HepG2 (cell line): ENCODE measurements around the gene UST. TPM values are rescaled to one million over a fixed set of nuclear protein-coding genes. Genes with fewer than 3 reads are reported as not detected.

Source experiments
- ATAC-seq: fragments of 200-7000 bp; cut with Tn5 transposase; 3 replicates; pipeline ENCODE4 v1.9.1; 2020; ENCODE audit warnings: mild to moderate bottlenecking, moderate library complexity
- BruUV-seq: library from RNA; stranded (reverse); fragments of 400-500 nt; replicated peaks from 2 replicates; lab custom pipeline; 2021; lab: Mats Ljungman, UMichigan
- CTCF ChIA-PET: fragments of 300-600 bp; formaldehyde crosslinking; extraction: SDS; loops from one replicate; lab custom pipeline; 2021; ENCODE audit warnings: low total read pairs, inconsistent platforms, low intra/inter-chr PET ratio; lab: Yijun Ruan, JAX
- POLR2A ChIA-PET: fragments of 350-600 bp; sonication (Branson Sonifier 250); formaldehyde crosslinking; loops from one replicate; lab custom pipeline; 2020; ENCODE audit warnings: antibody characterized with exemption, inconsistent platforms; lab: Yijun Ruan, JAX
- DNase-seq: peaks from one replicate; pipeline ENCODE4 v3.0.0-alpha.2; 2015; ENCODE audit warnings: low spot score
- FAIRE-seq: peaks from 3 replicates; lab custom pipeline; 2011; peaks lifted over from hg19 to GRCh38; lab: Jason Lieb, UNC
- H2AFZ ChIP-seq: one replicate; pipeline ENCODE4 v1.6.1; 2011; ENCODE audit warnings: low read length, inconsistent platforms
- H3K27ac ChIP-seq: fragments of 300-600 bp; 3 replicates; pipeline ENCODE4 v1.8.0; 2011; ENCODE audit warnings: mixed run types, mild to moderate bottlenecking, mixed read lengths, low read length, inconsistent platforms; ENCODE audit not compliant: insufficient read depth; ENCODE audit errors: extremely low read length
- H3K27me3 ChIP-seq, 2 experiments: fragments of 200-600 bp in 1 of 2; 2 replicates in 1 of 2; 3 replicates in 1 of 2; pipeline versions ENCODE4 v1.6.0 to v1.8.0; 2011; ENCODE audit warnings: low read length in 2 of 2, mild to moderate bottlenecking in 2 of 2, moderate library complexity in 2 of 2, inconsistent platforms in 1 of 2; ENCODE audit not compliant: insufficient read depth in 2 of 2, control insufficient read depth in 1 of 2
- H3K36me3 ChIP-seq, 2 experiments: fragments of 200-600 bp in 1 of 2; replicated peaks in 1 of 2; 2 replicates in 1 of 2; 3 replicates in 1 of 2; pipeline versions ENCODE4 v1.5.1 to v1.8.0; 2011; ENCODE audit warnings: low read length in 2 of 2, inconsistent platforms in 1 of 2; ENCODE audit not compliant: insufficient read depth in 2 of 2, control insufficient read depth in 1 of 2
- H3K4me1 ChIP-seq: 2 replicates; pipeline ENCODE4 v1.5.1; 2012; ENCODE audit warnings: low read length, inconsistent platforms; ENCODE audit not compliant: insufficient read depth
- H3K4me2 ChIP-seq: 2 replicates; pipeline ENCODE4 v1.6.0; 2011; ENCODE audit warnings: low read depth, low read length, inconsistent platforms
- H3K4me3 ChIP-seq, 3 experiments: fragments of 200-600 bp in 1 of 3; sonication (generic), shearing (Covaris generic) in 1 of 3; replicated peaks in 1 of 3; 2 replicates each; pipeline ENCODE4 v1.5.1; 2011 to 2016; ENCODE audit warnings: low read length in 3 of 3, inconsistent platforms in 2 of 3, low read depth in 2 of 3, mild to moderate bottlenecking in 2 of 3, control low read depth in 1 of 3, mixed read lengths in 1 of 3; ENCODE audit not compliant: insufficient read depth in 1 of 3
- H3K79me2 ChIP-seq: one replicate; pipeline ENCODE4 v1.6.1; 2011; ENCODE audit warnings: low read length, inconsistent platforms; ENCODE audit not compliant: insufficient read depth
- H3K9ac ChIP-seq: 2 replicates; pipeline ENCODE4 v1.6.0; 2011; ENCODE audit warnings: mild to moderate bottlenecking, low read depth, low read length, inconsistent platforms; ENCODE audit not compliant: insufficient read depth
- H3K9me3 ChIP-seq: 2 replicates; pipeline ENCODE4 v1.5.1; 2012; ENCODE audit warnings: mild to moderate bottlenecking, low read length
- H4K20me1 ChIP-seq: 2 replicates; pipeline ENCODE4 v1.6.0; 2011; ENCODE audit warnings: inconsistent platforms, mild to moderate bottlenecking, low read length, moderate library complexity; ENCODE audit not compliant: insufficient read depth
- ATF3 ChIP-seq: sonication (generic); formaldehyde crosslinking; IDR thresholded peaks from 2 replicates; pipeline ENCODE4 v1.4.0; 2020; ENCODE audit warnings: missing genetic modification reagents
- ZBTB39 ChIP-seq: sonication (generic); formaldehyde crosslinking; IDR thresholded peaks from 2 replicates; pipeline ENCODE4 v1.5.0; 2020; ENCODE audit warnings: missing genetic modification reagents
- ZBTB46 ChIP-seq: sonication (generic); formaldehyde crosslinking; IDR thresholded peaks from 2 replicates; pipeline ENCODE4 v1.4.0; 2020; ENCODE audit warnings: mild to moderate bottlenecking, missing genetic modification reagents, borderline replicate concordance
- ZNF331 ChIP-seq: sonication (generic); formaldehyde crosslinking; IDR thresholded peaks from 2 replicates; pipeline ENCODE4 v1.4.0; 2020; ENCODE audit warnings: missing genetic modification reagents
- ZNF337 ChIP-seq: sonication (generic); formaldehyde crosslinking; IDR thresholded peaks from 2 replicates; pipeline ENCODE4 v1.5.1; 2020; ENCODE audit warnings: missing genetic modification reagents, low read depth, mild to moderate bottlenecking, borderline replicate concordance
- ZNF552 ChIP-seq: sonication (generic); formaldehyde crosslinking; IDR thresholded peaks from 2 replicates; pipeline ENCODE4 v1.9.0; 2022; ENCODE audit warnings: missing genetic modification reagents, mild to moderate bottlenecking, borderline replicate concordance
- ZNF670 ChIP-seq: sonication (generic); formaldehyde crosslinking; IDR thresholded peaks from 2 replicates; pipeline ENCODE4 v1.8.0; 2022; ENCODE audit warnings: mild to moderate bottlenecking, missing genetic modification reagents, borderline replicate concordance
- ZNF709 ChIP-seq: sonication (generic); formaldehyde crosslinking; IDR thresholded peaks from 2 replicates; pipeline ENCODE4 v1.5.0; 2020; ENCODE audit warnings: mild to moderate bottlenecking, missing genetic modification reagents
- WGBS: methylation state at CpG from one replicate; pipeline ENCODE4 v1.1.6; 2017; ENCODE audit warnings: low lambda C conversion rate; 5-methylcytosine and 5-hydroxymethylcytosine counted together
- in situ Hi-C: cut with HindIII; loops from 2 replicates; pipeline ENCODE4 v1.10.0; 2017; ENCODE audit warnings: low pct_unique_long_range_greater_than_20kb; ENCODE audit not compliant: extremely low pct_ligation_motif_present
- intact Hi-C: fragments of 100-400 bp; cut with micrococcal nuclease; formaldehyde crosslinking; loops from one replicate; pipeline ENCODE4 v1.10.0; 2022; ENCODE audit not compliant: unreplicated experiment
- polyA plus RNA-seq, 8 experiments: library from polyadenylated mRNA; depleted of rRNA in 3 of 8; stranded (reverse) in 7 of 8; unstranded in 1 of 8; fragments of >200 nt; fragmentation: Illumina TruSeq in 4 of 8; extraction: Trizol in 4 of 8; gene quantifications; 2 replicates each; pipeline versions ENCODE4 v1.2.1 to v1.2.3, GENCODE V29; 2011 to 2016; ENCODE audit warnings: low read depth in 4 of 8, missing spikeins in 1 of 8, mixed read lengths in 1 of 8; ENCODE audit not compliant: insufficient read depth in 1 of 8
- total RNA-seq, 5 experiments: library from RNA; depleted of rRNA; stranded (reverse); fragments of >200 nt; fragmentation: Illumina TruSeq; extraction: Trizol; gene quantifications; 2 replicates each; pipeline ENCODE4 v1.2.3, GENCODE V29; 2016; ENCODE audit warnings: low read depth in 1 of 5

The UST gene
- total and polyA plus RNA-seq, 2 of the 13 experiments (the other 11 are each of a cell fraction or from before 2014, with no cell fraction given) = 0.27 TPM; not detected in 1

- no peaks in the 10 kb centered on the region for H4K20me1 ChIP-seq
- POLR2A ChIA-PET = no interaction called here
- no peaks in the 10 kb centered on the region for H3K4me1 ChIP-seq
- intact Hi-C loops = no loop called here
- no peak overlapping the region for H3K4me3 ChIP-seq
- no peak for DNase-seq
- H3K27ac ChIP-seq = no peak overlapping the region
- WGBS = 5% methylated on average over 5 of the region's 5 CpGs
- BruUV-seq = no TSS peak
- no peaks in the 10 kb centered on the region for H3K36me3 ChIP-seq
- ATAC-seq = no peak
- in situ Hi-C loops = no loop called here
- no peaks in the 10 kb centered on the region for H3K9me3 ChIP-seq
- H3K27me3 ChIP-seq = 0 out of 5 replicates have a peak, but pooled peaks cover 0 to 4% of the 10 kb centered on the region in 2 experiments
- H3K9ac ChIP-seq = no peak overlapping the region
- no peak for FAIRE-seq
- CTCF ChIA-PET = no interaction called here
- H3K79me2 ChIP-seq = no peaks in the 10 kb centered on the region
- H3K4me2 ChIP-seq = no peak overlapping the region
- H2AFZ ChIP-seq = no peak overlapping the region
- TF ChIP-seq ZBTB46 (CRISPR knock-in tag) (no peak), ZBTB39 (CRISPR knock-in tag) (no peak), ZNF709 (CRISPR knock-in tag) (no peak), ZNF331 (CRISPR knock-in tag) (no peak), ZNF337 (CRISPR knock-in tag) (no peak), ATF3 (no peak), ZNF552 (CRISPR knock-in tag) (no peak), ZNF670 (no peak)
Observed at GRCh38 chr6:148904896-148905870, 158.4 kb downstream of the UST start.
